IPS-18a (cell line): ENCODE data around the gene ITFG1.
"Not testable (repeated sequence)": the region's sequence is repeated elsewhere in the genome, so short reads cannot be mapped to it uniquely, and the experiment has no call there.

Experiments
- H3K27ac ChIP-seq: one replicate; pipeline ENCODE4 v1.5.1; 2013; ENCODE audit warnings: low read length
- H3K27me3 ChIP-seq: one replicate; pipeline ENCODE4 v1.6.1; 2013; ENCODE audit warnings: mild to moderate bottlenecking, low read length; ENCODE audit not compliant: control insufficient read depth, insufficient read depth
- H3K36me3 ChIP-seq: one replicate; pipeline ENCODE4 v1.6.1; 2013; ENCODE audit warnings: low read depth, low read length; ENCODE audit not compliant: control insufficient read depth
- H3K4me1 ChIP-seq: one replicate; pipeline ENCODE4 v1.6.1; 2013; ENCODE audit warnings: low read depth, low read length; ENCODE audit not compliant: control insufficient read depth
- H3K4me3 ChIP-seq: one replicate; pipeline ENCODE4 v1.5.1; 2013; ENCODE audit warnings: low read length
- H3K9ac ChIP-seq: one replicate; pipeline ENCODE4 v1.6.1; 2013; ENCODE audit warnings: mild to moderate bottlenecking, low read length, moderate library complexity
- H3K9me3 ChIP-seq: one replicate; pipeline ENCODE4 v1.6.1; 2013; ENCODE audit warnings: low read depth, low read length; ENCODE audit not compliant: control insufficient read depth

ITFG1 gene

GRCh38 chr16:47363761-47364160, 97.1 kb downstream of the ITFG1 start:
- peaks cover 28% of the 10 kb centered on the region for H3K4me1 ChIP-seq
- no peak overlapping the region for H3K9ac ChIP-seq
- H3K9me3 ChIP-seq: no peaks in the 10 kb centered on the region
- no peak overlapping the region for H3K27ac ChIP-seq
- peaks cover 10% of the 10 kb centered on the region for H3K27me3 ChIP-seq
- no peak overlapping the region for H3K4me3 ChIP-seq
- no peaks in the 10 kb centered on the region for H3K36me3 ChIP-seq

DNA sequence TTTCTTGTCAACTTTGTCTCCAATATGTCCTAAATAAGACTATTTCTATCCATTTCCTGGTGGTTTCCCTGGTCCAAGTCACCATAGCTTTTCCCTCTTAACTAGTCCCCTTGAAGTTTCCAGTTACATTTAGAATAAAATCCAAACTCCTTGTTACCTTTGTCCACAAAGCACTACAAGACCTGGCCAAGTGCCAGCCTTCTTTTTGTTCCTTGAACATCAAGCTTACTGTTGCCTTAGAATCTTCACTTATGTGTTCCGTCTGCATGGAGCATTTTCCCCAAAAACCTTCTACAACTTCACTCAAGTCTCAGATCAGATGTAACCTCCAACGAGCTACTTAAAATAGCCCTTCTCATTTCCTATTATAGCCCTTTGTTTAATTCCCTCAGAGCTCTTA, 101.4 kb downstream of the ITFG1 start:
- Histone ChIP-seq H3K36me3 (no peaks in the 10 kb centered on the region), H3K9me3 (no peaks in the 10 kb centered on the region), H3K27ac (no peak overlapping the region), H3K9ac (no peak overlapping the region), H3K4me3 (no peak overlapping the region), H3K27me3 (no peaks in the 10 kb centered on the region), H3K4me1 (peaks cover 6% of the 10 kb centered on the region)

DNA sequence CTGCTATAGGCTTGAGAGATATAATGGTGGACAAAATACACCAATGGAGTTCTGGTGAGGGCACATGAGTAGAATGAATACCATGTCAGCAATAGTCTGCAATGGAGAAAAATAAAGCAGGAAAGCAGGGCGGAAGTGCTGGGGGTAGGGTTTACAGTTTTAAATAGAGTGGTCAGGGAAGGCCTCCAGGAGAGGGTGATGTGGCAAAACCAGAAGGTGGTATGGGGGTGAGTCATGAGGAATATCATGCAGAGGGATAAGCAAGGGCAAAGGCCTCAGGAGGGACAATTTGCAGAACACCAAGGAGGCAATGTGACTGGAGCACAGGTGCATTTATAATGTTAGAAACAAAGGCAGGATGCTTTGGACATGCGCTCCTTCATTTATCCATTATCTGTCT, 102.0 kb downstream of the ITFG1 start:
- H3K9me3 ChIP-seq: no peaks in the 10 kb centered on the region
- no peaks in the 10 kb centered on the region for H3K36me3 ChIP-seq
- no peak overlapping the region for H3K4me3 ChIP-seq
- H3K27ac ChIP-seq: no peak overlapping the region
- no peak overlapping the region for H3K9ac ChIP-seq
- peaks cover 4% of the 10 kb centered on the region for H3K4me1 ChIP-seq
- H3K27me3 ChIP-seq: no peaks in the 10 kb centered on the region

DNA sequence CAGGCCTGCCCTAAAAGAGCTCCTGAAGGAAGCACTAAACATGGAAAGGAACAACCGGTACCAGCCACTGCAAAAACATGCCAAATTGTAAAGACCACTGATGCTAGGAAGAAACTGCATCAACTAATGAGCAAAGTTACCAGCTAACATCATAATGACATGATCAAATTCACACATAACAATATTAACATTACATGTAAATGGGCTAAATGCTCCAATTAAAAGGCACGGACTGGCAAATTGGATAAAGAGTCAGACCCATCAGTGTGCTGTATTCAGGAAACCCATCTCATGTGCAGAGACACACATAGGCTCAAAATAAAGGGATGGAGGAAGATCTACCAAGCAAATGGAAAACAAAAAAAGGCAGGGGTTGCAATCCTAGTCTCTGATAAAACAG, 111.8 kb downstream of the ITFG1 start:
- not testable (repeated sequence) for H3K36me3 ChIP-seq

DNA sequence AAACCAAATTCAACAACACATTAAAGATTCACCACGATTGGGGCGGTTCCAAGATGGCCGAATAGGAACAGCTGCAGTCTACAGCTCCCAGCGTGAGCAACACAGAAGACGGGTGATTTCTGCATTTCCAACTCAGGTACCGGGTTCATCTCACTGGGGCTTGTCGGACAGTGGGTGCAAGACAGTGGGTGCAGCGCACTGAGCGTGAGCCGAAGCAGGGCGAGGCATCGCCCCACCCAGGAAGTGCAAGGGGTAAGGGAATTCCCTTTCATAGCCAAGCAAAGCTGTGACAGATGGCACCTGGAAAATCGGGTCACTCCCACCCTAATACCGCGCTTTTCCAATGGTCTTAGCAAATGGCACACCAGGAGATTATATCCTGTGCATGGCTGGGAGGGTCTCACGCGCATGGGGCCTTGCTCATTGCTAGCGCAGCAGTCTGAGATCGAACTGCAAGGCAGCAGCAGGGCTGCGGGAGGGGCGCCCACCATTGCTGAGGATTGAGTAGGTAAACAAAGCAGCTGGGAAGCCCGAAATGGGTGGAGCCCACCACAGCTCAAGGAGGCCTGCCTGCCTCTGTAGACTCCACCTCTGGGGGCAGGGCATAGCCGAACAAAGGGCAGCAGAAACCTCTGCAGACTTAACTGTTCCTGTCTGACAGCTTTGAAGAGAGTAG, 113.7 kb downstream of the ITFG1 start:
- not testable (repeated sequence) for H3K27ac ChIP-seq, H3K4me3 ChIP-seq, H3K27me3 ChIP-seq, H3K9ac ChIP-seq, H3K9me3 ChIP-seq, H3K4me1 ChIP-seq, H3K36me3 ChIP-seq

More for the DNA sequence above, 111.8 kb downstream of the ITFG1 start:
- not testable (repeated sequence) for H3K4me1 ChIP-seq, H3K4me3 ChIP-seq, H3K9ac ChIP-seq, H3K27me3 ChIP-seq, H3K9me3 ChIP-seq, H3K27ac ChIP-seq

- Histone ChIP-seq H3K9me3 (no peaks in the 10 kb centered on the region), H3K36me3 (no peaks in the 10 kb centered on the region), H3K9ac (no peak overlapping the region), H3K4me1 (no peaks in the 10 kb centered on the region), H3K27ac (no peak overlapping the region), H3K27me3 (no peaks in the 10 kb centered on the region), H3K4me3 (no peak overlapping the region)
Observed at GRCh38 chr16:47342055-47342454, 118.8 kb downstream of the ITFG1 start.

DNA sequence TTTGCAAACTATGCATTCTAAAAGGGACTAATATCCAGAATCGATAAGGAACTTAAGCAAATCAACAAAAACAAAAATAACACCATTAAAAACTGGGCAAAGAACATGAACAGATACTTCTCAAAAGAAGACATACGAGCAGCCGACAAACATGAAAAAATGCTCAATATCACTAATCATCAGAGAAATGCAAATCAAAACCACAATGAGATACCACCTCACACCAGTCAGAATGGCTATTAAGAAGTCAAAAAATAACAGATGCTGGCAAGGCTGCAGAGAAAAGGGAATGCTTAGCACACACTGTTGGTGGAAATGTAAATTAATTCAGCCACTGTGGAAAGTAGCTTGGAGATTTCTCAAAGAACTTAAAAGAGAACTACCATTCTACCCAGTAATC, 130.3 kb downstream of the ITFG1 start:
- H3K9ac ChIP-seq: not testable (repeated sequence)

DNA sequence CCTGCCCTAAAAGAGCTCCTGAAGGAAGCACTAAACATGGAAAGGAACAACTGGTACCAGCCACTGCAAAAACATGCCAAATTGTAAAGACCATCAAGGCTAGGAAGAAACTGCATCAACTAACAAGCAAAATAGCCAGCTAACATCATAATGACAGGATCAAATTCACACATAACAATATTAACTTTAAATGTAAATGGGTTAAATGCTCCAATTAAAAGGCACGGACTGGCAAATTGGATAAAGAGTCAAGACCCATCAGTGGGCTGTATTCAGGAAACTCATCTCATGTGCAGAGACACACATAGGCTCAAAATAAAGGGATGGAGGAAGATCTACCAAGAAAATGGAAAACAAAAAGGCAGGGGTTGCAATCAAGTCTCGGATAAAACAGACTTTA, 136.6 kb downstream of the ITFG1 start:
- H3K27ac ChIP-seq, H3K27me3 ChIP-seq, H3K4me1 ChIP-seq, H3K4me3 ChIP-seq, H3K36me3 ChIP-seq, H3K9ac ChIP-seq, H3K9me3 ChIP-seq: not testable (repeated sequence)

More for the DNA sequence above, 130.3 kb downstream of the ITFG1 start:
- H3K27me3 ChIP-seq, H3K27ac ChIP-seq, H3K4me1 ChIP-seq, H3K9me3 ChIP-seq, H3K4me3 ChIP-seq, H3K36me3 ChIP-seq: not testable (repeated sequence)

DNA sequence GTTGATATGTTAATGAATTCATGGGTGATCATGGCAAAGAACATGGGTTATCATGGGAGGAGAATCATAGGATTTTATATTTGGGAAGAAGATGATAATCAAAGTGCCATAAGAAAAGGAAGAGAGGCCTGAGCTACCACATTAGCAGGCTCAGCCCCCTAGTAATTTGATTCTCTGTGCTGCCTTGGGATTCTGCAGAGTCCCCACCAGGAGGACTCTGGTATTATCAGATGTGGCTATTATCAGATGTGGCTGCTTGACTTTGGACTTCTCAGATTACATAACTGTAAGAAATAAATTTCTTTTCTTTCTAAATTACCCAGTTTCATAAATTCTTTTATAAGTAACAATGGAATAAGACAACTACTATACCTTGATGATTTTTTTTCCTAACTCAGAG, 137.6 kb downstream of the ITFG1 start:
- no peak overlapping the region for H3K9ac ChIP-seq
- no peak overlapping the region for H3K4me3 ChIP-seq
- H3K27me3 ChIP-seq: no peaks in the 10 kb centered on the region
- no peak overlapping the region for H3K27ac ChIP-seq
- peaks cover under 1% of the 10 kb centered on the region for H3K4me1 ChIP-seq
- H3K36me3 ChIP-seq: no peaks in the 10 kb centered on the region
- no peaks in the 10 kb centered on the region for H3K9me3 ChIP-seq

DNA sequence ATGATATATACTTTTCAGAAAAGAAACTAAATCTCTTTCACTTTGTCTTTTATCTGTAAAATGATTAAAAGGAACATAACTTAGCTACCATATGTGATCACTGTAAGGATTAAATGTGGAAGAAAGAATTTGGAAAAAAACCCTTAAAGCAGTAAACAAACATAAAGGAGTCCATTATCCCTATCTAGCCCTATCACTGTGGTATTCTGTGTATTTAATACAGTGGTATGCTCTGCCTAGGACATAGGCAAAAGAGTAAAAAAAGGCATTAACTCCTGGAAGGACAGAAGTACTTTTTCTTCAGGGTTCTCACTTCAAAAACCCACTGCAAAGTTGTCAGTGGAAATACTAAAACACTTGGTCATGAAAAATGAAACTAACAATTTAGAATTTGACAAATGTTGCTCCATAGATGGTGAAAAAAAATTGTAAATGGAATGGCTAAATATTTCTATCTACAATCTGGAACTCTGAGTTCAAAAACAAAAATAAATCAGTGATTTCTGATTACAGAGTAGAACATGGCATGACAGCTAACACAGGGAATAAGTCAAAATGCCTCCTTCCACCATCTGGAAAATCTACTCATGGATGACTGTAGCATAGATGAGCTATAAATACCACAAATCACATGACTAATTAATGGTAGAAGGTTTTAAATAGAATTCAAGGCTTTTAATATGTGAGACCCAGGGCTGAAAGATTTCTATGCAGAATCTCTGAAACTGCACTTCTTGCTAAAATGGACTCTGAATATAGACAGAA, 140.1 kb downstream of the ITFG1 start:
- peaks cover 10% of the 10 kb centered on the region for H3K4me1 ChIP-seq
- no peak overlapping the region for H3K9ac ChIP-seq
- no peaks in the 10 kb centered on the region for H3K27me3 ChIP-seq
- no peak overlapping the region for H3K27ac ChIP-seq
- no peak overlapping the region for H3K4me3 ChIP-seq
- no peaks in the 10 kb centered on the region for H3K9me3 ChIP-seq
- no peaks in the 10 kb centered on the region for H3K36me3 ChIP-seq

DNA sequence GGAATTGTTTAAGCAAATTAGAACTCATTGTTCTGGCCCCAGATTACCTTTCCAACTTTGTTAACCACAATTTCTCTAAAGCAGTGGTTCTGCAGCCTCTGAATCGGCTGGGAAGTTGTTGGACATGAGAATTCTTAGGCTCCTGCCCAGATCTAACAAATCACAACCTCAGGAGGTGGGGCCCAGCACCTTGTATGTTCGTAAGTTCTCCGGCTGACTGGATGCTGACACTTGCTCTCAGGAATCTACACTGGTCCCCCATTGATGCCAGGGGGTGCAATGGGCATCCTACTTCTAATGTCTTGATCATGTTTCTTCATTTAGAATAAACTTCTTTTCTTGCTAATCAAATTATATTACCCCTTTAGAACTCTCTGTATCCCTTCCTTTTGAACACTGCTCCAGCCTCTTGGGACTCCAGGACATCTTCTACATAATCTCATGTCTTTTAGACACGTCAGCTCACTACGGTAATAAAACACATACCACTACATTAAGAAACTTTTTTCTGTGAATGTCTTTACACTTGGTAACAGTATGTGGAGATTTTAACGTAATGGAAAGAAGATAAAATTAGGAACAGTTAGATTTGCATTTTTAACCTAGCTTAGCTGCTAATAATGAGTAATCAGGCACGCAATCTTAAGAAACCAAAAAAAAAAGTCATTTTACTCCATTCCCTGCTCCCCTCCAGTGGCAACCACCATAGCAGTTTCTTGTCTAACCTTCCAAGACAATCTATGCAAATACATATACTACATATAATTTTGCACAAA, 143.2 kb downstream of the ITFG1 start:
- H3K36me3 ChIP-seq: no peaks in the 10 kb centered on the region
- H3K4me1 ChIP-seq: peaks cover 10% of the 10 kb centered on the region
- no peak overlapping the region for H3K4me3 ChIP-seq
- H3K9ac ChIP-seq: no peak overlapping the region
- H3K27ac ChIP-seq: no peak overlapping the region
- H3K27me3 ChIP-seq: no peaks in the 10 kb centered on the region
- H3K9me3 ChIP-seq: no peaks in the 10 kb centered on the region
